ENCODE results near the gene ELL.
"Not testable (repeated sequence)": the region's sequence is repeated elsewhere in the genome, so short reads cannot be mapped to it uniquely, and the experiment has no call there.

ELL gene

GRCh38 chr19:18529782-18530181, 7.9 kb upstream of the ELL start:
- DNase-seq: no peak

DNA sequence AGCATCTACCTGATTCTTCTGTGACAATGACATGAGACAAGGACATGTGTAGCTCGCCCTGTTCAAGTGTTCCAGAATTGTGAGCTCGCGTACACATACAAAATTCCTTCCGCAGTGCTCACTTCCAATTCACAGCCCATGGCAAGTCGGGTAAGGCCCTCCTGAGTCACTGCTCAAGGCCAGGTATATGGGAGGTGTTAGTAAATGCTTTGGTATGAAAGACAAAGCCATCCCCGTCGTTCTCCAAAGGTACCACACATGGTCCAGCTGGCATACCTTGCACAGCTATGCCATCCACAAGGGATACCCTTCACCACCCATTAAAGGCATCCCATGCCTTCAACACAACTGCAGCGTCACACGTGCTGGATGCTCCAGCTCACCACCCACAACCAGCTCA, 4.4 kb upstream of the ELL start:
- DNase-seq: no peak

- no peak for DNase-seq
Measured at GRCh38 chr19:18523841-18524240, 2.0 kb upstream of the ELL start.

DNA sequence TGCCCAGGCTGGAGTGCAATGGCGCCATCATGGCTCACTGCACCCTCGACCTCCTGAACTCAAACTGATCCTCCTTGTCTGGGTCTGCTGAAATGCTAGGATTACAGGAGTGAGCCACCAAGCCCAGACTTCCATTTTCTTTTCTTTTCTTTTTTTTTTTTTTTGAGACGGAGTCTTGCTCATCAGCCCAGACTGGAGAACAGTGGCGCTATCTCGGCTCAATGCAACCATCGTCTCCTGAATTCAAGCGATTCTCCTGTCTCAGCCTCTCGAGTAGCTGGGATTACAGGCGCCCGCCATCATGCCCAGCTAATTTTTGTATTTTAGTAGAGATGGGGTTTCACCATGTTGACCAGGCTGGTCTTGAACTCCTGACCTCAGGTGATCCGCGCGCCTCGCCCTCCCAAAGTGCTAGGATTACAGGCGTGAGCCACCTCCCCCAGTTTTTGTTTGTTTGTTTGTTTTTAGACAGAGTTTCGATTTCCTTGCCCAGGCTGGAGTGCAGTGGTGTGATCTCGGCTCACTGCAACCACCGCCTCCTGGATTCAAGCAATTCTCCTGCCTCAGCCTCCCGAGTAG, 1.1 kb upstream of the ELL start:
- DNase-seq: not testable (repeated sequence)

DNA sequence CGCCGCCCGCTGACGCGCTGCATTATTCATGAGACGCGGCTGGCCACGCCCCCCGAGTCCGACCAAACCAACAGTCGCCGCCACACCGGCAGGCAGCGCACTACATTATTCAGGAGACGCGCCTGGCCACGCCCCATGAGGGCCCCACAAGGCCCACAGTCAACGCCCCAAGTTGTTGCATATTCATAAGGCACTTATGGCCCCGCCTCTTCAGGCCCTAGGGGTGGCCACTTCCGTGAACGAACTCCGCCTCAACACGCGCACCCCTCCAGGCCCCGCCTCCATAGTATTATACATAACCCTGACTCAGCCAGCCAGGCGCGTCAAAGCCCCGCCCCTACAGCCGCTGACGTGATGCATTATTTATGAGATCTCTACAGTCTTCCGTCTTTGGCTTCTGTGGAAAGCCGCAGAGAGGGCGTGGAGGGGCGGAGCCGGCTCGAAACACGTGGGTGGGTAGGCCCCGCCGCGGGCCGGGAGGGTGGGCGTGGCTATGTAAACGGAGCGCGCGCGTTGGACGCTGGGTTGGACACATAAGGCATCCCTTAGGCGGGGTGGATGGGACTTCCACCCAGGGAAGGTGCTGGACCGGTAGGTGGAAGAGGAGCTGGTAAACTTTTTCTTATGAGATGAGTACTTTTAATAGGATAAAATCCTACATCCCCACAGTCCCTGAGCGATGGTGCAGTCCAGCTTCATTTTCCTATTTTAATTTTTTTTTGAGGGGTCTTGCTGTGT, 423 bp upstream of the ELL start:
- peak; percentile 99 for DNase-seq

GRCh38 chr19:18520848-18521691, 800 bp downstream of the ELL start:
- DNase-seq: no peak

- peak; percentile 65 for DNase-seq
Measured at GRCh38 chr19:18519962-18520847, 1.7 kb downstream of the ELL start.

GRCh38 chr19:18518639-18519038, 3.2 kb downstream of the ELL start:
- DNase-seq: no peak

DNA sequence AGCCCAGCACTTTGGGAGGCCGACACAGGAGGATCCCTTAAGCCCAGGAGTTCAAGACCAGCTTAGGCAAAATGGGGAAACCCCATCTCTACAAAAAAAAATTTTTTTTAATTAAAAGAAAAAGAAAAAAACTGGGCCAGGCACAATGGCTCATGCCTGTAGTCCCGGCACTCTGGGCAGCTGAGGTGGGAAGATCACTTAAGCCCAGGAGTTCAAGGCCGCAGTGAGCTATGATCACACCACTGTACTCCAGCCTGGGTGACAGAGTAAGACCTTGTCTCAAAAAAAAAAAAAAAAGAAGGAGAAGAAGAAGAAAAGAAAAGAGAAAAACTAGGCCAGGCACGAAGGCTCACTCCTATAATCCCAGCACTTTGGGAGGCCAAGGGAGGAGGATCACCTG, 4.3 kb downstream of the ELL start:
- no peak for DNase-seq

GRCh38 chr19:18515959-18516358, 5.9 kb downstream of the ELL start:
- no peak for DNase-seq

GRCh38 chr19:18514800-18515682, 6.8 kb downstream of the ELL start:
- peak; percentile 27 for DNase-seq

GRCh38 chr19:18513868-18514267, 8.0 kb downstream of the ELL start:
- DNase-seq: no peak

GRCh38 chr19:18510216-18510615, 11.7 kb downstream of the ELL start:
- no peak for DNase-seq

- no peak for DNase-seq
Measured at GRCh38 chr19:18508585-18508984, 13.3 kb downstream of the ELL start.

DNA sequence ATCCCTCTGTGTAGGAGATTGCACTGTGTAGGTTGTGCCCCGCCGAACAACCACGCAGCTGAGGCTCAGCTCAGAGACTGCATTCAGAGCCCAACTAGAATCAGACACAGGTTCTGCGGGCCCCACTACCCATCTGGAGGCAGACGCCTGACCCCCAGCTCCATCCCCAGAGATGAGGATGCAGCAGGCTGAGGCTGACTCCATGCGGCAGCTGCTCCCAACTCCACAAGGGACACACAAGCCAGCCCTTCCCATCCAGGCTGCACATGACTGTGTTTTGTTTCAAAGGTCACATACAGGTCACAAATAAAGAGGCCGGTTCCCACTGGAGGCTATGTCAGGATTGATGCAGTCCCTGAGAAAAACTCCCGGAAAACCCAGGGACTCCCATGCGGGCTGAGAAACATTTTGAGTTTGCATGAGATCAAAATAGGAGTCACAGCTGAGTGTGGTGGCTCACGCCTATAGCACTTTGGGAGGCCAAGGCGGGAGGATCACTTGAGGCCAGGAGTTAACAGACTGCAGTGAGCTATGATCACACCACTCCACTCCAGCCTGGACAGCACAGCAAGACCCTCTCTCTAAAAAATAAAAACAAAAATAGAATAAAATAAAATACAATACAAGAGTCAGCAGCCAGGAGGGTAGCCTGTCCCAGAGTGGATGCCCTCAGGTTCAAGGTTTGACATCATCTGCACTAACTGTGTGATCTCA, 14.0 kb downstream of the ELL start:
- DNase-seq: no peak

DNA sequence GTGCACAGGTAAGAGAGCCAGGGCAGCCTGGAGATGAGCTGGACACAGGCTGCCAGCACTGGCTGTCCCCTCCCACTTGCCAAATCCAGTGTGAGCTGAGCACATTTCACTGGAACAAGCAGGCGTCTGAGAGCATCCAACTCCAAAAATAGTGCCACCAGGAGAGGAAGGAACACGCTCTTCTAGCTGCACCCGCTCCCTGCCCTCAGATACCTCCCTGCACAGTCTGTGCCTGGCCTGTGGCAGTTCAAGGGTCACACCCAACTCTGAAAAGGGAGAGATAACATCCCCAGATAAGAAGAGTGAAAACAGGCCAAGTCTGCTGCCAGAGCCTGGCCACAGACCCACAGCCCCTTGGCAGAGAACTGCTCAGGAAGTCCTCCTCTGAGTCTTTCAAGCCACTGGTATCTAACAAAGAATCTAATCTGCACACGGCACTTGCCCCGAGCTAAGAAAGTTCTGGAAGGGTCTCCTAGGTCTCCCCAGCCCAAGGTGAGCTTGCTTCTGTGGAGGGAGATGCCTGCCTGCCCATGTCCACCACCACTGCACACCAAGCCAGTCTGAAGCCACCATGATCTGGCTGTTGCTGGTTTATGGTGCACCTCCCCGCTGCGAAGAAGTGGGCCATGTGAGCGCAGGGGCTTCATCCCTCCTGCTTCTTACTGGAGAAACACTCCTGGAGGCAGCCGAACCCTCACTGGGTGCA, 14.7 kb downstream of the ELL start:
- no peak for DNase-seq

GRCh38 chr19:18506101-18506930, 15.6 kb downstream of the ELL start:
- no peak for DNase-seq

DNA sequence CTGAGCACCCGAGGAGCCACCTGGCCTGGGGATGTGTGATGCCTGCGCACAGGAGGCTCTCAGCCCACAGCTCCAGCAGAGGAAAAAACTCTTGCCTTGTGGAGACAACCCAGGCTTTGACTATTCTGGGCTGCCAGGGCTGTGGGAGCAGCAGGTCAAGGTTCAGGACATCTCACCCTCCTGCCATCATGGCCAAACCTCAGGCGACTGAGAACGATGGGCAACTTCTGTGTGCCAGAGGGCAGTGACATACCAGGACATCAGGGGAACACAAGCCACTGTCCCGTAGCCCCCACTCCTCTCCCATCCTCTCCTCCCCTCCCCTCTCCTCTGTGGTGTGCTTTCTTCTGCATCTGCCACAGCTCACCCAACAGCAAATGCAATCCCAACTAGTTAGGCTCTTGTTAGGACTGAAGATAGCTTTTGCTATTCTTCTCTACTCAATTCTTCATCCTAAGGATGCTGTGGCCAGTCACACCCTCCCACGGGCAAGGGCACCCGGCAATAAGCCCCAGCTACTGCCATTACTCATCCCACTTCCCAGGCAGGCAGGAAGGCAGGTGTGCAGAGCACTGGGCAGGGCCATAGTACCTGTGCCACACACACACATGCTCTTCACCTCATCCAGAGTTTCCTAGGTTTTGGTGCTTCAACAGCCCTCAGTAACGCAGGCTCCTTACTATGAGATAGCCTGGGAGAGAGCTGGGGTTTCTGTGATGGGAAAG, 16.8 kb downstream of the ELL start:
- no peak for DNase-seq
